Neural cell (in vitro differentiated cells): ENCODE measurements around the gene STXBP1. TPM values are rescaled to one million over a fixed set of nuclear protein-coding genes. Genes with fewer than 3 reads are reported as not detected.
A peak's percentile ranks its signal among the peaks of the same experiment; 100 is the strongest.

Experiments used
- H2AFZ ChIP-seq: fragments of 200-600, 300-800 bp; sonication (generic), shearing (Covaris generic); 2 replicates; pipeline ENCODE4 v1.6.0; 2014; ENCODE audit warnings: low read depth, mild to moderate bottlenecking, antibody characterized with exemption, low read length, moderate library complexity
- H3F3A ChIP-seq: fragments of 200-600 bp; shearing (Covaris generic); 2 replicates; pipeline ENCODE4 v1.6.1; 2016; ENCODE audit warnings: mild to moderate bottlenecking, moderate library complexity, mixed read lengths, antibody characterized with exemption, low read length; ENCODE audit not compliant: insufficient read depth, poor library complexity, severe bottlenecking
- H3K27ac ChIP-seq: fragments of 200-600, 300-800 bp; sonication (generic), shearing (Covaris generic); 2 replicates; pipeline ENCODE4 v1.5.1; 2014; ENCODE audit warnings: mild to moderate bottlenecking, low read length, moderate library complexity
- H3K27me3 ChIP-seq: fragments of 300-800, 200-600 bp; sonication (generic), shearing (Covaris generic); 2 replicates; pipeline ENCODE4 v1.6.0; 2014; ENCODE audit warnings: mild to moderate bottlenecking, low read depth, low read length, moderate library complexity; ENCODE audit not compliant: insufficient read depth
- H3K36me3 ChIP-seq: fragments of 300-800, 200-600 bp; sonication (generic), shearing (Covaris generic); 2 replicates; pipeline ENCODE4 v1.5.1; 2014; ENCODE audit warnings: mild to moderate bottlenecking, antibody characterized with exemption, low read length, moderate library complexity; ENCODE audit not compliant: insufficient read depth
- H3K4me2 ChIP-seq: fragments of 300-800, 200-600 bp; sonication (generic), shearing (Covaris generic); 2 replicates; pipeline ENCODE4 v1.6.0; 2014; ENCODE audit warnings: mild to moderate bottlenecking, low read length
- H3K4me3 ChIP-seq: fragments of 300-800, 200-600 bp; sonication (generic), shearing (Covaris generic); 2 replicates; pipeline ENCODE4 v1.5.1; 2014; ENCODE audit warnings: mild to moderate bottlenecking, low read length, moderate library complexity
- H3K79me2 ChIP-seq: fragments of 200-600 bp; shearing (Covaris generic); replicated peaks from 2 replicates; pipeline ENCODE4 v1.6.0; 2014; ENCODE audit warnings: mild to moderate bottlenecking, low read length, moderate library complexity; ENCODE audit not compliant: insufficient read depth
- H3K9ac ChIP-seq: fragments of 300-800, 200-600 bp; sonication (generic), shearing (Covaris generic); 2 replicates; pipeline ENCODE4 v1.6.1; 2016; ENCODE audit warnings: mild to moderate bottlenecking, low read length, mixed read lengths
- H3K9me2 ChIP-seq: fragments of 200-600 bp; shearing (Covaris generic); 2 replicates; pipeline ENCODE4 v1.6.1; 2016; ENCODE audit warnings: mild to moderate bottlenecking, low read length, mixed read lengths; ENCODE audit not compliant: insufficient read depth
- H3K9me3 ChIP-seq: fragments of 200-600, 300-800 bp; sonication (generic), shearing (Covaris generic); 2 replicates; pipeline ENCODE4 v1.6.1; 2016; ENCODE audit warnings: mild to moderate bottlenecking, mixed run types, low read length, moderate library complexity, mixed read lengths
- H4K20me1 ChIP-seq: fragments of 200-600 bp; shearing (Covaris generic); 2 replicates; pipeline ENCODE4 v1.6.1; 2016; ENCODE audit warnings: mild to moderate bottlenecking, mixed run types; ENCODE audit not compliant: insufficient read depth
- EP300 ChIP-seq: fragments of 450-650 bp; conservative IDR thresholded peaks from 2 replicates; pipeline ENCODE4 v1.6.1; 2014; ENCODE audit warnings: antibody characterized with exemption, mild to moderate bottlenecking, moderate library complexity; ENCODE audit not compliant: poor library complexity, severe bottlenecking
- EZH2 ChIP-seq: fragments of 200-600, 300-800 bp; shearing (Covaris generic), sonication (generic); IDR thresholded peaks from 2 replicates; pipeline ENCODE4 v1.6.1; 2014; ENCODE audit warnings: antibody characterized with exemption, low read length, borderline replicate concordance, mild to moderate bottlenecking; ENCODE audit not compliant: insufficient read depth, poor library complexity, severe bottlenecking
- MXI1 ChIP-seq: fragments of 450-650 bp; conservative IDR thresholded peaks from 2 replicates; pipeline ENCODE4 v1.6.1; 2014; ENCODE audit warnings: antibody characterized with exemption, mild to moderate bottlenecking; ENCODE audit not compliant: poor library complexity, severe bottlenecking
- POLR2AphosphoS5 ChIP-seq: IDR thresholded peaks from 2 replicates; pipeline ENCODE4 v1.6.1; 2012
- RAD21 ChIP-seq: fragments of 450-650 bp; conservative IDR thresholded peaks from 2 replicates; pipeline ENCODE4 v1.6.1; 2014; ENCODE audit warnings: antibody characterized with exemption, mild to moderate bottlenecking, moderate library complexity
- SMC3 ChIP-seq: fragments of 450-650 bp; conservative IDR thresholded peaks from 2 replicates; pipeline ENCODE4 v1.6.1; 2014; ENCODE audit warnings: antibody characterized with exemption, mild to moderate bottlenecking, moderate library complexity; ENCODE audit not compliant: poor library complexity
- TAF1 ChIP-seq: IDR thresholded peaks from 2 replicates; pipeline ENCODE4 v1.6.1; 2012; ENCODE audit warnings: low read depth
- polyA plus RNA-seq: library from polyadenylated mRNA; depleted of rRNA; stranded (reverse); fragments of >200 nt; gene quantifications from 2 replicates; pipeline ENCODE4 v1.2.3, GENCODE V29; 2014
- TF ChIP-seq, protein P1 (sequence below): IDR thresholded peaks from 2 replicates; pipeline ENCODE4 v1.6.1; 2012; ENCODE audit warnings: borderline replicate concordance
- TF ChIP-seq, protein P2 (sequence below): fragments of 450-650 bp; IDR thresholded peaks from 2 replicates; pipeline ENCODE4 v1.5.1; 2014; ENCODE audit warnings: antibody characterized with exemption, mild to moderate bottlenecking, moderate library complexity; ENCODE audit not compliant: poor library complexity, severe bottlenecking

STXBP1 gene
- polyA plus RNA-seq, 1 donor from 2014 or later, result 42.5 TPM

DNA sequence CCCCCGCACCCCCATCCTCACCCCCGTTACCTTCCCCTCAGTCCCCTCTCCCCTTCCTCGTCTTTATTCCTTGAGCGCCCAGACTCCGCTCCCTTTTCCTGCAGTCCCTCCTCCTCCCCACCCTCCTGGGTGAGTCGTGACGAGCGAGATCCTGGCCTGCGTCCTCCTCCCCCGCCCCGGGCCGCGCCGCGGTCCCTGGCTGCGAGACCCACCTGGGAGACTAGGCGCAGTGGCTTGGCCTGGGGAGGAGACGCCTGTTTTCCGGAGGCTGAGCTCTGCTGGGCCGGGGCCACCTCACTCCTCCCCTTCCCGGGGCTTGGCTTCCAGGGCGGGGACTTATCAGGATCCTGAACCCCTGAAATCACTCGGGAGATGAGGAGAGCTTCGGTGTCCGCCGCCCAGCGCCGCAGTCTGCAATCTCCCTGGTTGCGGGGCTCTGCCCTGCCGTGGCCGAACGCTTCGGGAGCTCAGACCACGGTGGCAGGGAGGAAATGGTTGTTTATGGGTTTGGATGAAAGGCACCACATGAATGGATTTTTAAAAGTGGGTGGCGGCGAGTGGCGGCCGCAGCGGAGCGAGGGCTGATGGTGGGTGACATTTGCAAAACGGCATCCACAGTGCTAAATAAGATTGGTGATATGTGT is 984 bp downstream of the STXBP1 start:
- peak overlapping the region; percentile 95 for H3K27ac ChIP-seq
- peak overlapping the region; percentile 90 for H3K4me2 ChIP-seq
- H3F3A ChIP-seq, result peaks cover 10% of the 10 kb centered on the region
- peaks cover 10% of the 10 kb centered on the region for H3K27me3 ChIP-seq
- peak overlapping the region; percentile 97 for H3K9ac ChIP-seq
- no peaks in the 10 kb centered on the region for H3K9me2 ChIP-seq
- no peaks in the 10 kb centered on the region for H3K9me3 ChIP-seq
- peak; percentile 19 for TF ChIP-seq SMC3
- TF ChIP-seq TAF1, result peak; percentile 63
- no peak for TF ChIP-seq EZH2
- TF ChIP-seq, protein P1, sequence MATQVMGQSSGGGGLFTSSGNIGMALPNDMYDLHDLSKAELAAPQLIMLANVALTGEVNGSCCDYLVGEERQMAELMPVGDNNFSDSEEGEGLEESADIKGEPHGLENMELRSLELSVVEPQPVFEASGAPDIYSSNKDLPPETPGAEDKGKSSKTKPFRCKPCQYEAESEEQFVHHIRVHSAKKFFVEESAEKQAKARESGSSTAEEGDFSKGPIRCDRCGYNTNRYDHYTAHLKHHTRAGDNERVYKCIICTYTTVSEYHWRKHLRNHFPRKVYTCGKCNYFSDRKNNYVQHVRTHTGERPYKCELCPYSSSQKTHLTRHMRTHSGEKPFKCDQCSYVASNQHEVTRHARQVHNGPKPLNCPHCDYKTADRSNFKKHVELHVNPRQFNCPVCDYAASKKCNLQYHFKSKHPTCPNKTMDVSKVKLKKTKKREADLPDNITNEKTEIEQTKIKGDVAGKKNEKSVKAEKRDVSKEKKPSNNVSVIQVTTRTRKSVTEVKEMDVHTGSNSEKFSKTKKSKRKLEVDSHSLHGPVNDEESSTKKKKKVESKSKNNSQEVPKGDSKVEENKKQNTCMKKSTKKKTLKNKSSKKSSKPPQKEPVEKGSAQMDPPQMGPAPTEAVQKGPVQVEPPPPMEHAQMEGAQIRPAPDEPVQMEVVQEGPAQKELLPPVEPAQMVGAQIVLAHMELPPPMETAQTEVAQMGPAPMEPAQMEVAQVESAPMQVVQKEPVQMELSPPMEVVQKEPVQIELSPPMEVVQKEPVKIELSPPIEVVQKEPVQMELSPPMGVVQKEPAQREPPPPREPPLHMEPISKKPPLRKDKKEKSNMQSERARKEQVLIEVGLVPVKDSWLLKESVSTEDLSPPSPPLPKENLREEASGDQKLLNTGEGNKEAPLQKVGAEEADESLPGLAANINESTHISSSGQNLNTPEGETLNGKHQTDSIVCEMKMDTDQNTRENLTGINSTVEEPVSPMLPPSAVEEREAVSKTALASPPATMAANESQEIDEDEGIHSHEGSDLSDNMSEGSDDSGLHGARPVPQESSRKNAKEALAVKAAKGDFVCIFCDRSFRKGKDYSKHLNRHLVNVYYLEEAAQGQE, result peak; percentile 0
- TF ChIP-seq RAD21, result no peak
- TF ChIP-seq MXI1, result peak; percentile 54
- TF ChIP-seq EP300, result no peak
- TF ChIP-seq POLR2AphosphoS5, result peak; percentile 76
- peak overlapping the region; percentile 94 for H3K4me3 ChIP-seq
- peaks cover 41% of the 10 kb centered on the region for H3K79me2 ChIP-seq
- no peaks in the 10 kb centered on the region for H4K20me1 ChIP-seq
- peak overlapping the region; percentile 46 for H2AFZ ChIP-seq
- no peaks in the 10 kb centered on the region for H3K36me3 ChIP-seq

- Histone ChIP-seq H3K4me2 (peak overlapping the region; percentile 90), H3K36me3 (no peaks in the 10 kb centered on the region), H2AFZ (peak overlapping the region; percentile 46), H3F3A (peaks cover 9% of the 10 kb centered on the region), H3K9me2 (no peaks in the 10 kb centered on the region), H3K27me3 (peaks cover 10% of the 10 kb centered on the region), H3K9me3 (no peaks in the 10 kb centered on the region), H4K20me1 (no peaks in the 10 kb centered on the region), H3K27ac (peak overlapping the region; percentile 95), H3K4me3 (peak overlapping the region; percentile 94), H3K9ac (peak overlapping the region; percentile 97), H3K79me2 (peaks cover 41% of the 10 kb centered on the region)
- TF ChIP-seq POLR2AphosphoS5 (no peak), MXI1 (peak; percentile 17)
Measured at GRCh38 chr9:127613583-127613954, 1.5 kb downstream of the STXBP1 start.

DNA sequence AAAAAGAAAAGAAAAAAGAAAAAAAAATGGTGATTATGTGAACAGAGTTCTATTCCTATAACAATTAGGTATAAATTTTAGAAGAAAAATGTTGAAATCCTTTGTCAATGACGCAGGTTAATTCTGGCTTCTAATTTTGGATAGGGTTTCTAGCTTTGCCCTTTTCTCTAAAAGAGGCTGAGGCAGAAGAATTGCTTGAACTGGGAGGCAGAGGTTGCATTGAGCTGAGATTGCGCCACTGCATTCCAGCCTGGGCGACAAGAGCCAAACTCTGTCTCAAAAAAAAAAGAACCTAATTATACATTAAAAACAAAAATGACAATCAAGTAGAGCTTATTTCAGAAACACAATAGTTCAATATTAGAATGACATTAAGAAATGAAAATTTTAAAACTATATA is 2.9 kb downstream of the STXBP1 start:
- Histone ChIP-seq H3K9me2 (no peaks in the 10 kb centered on the region), H3K4me3 (peak overlapping the region; percentile 94), H3K9me3 (no peaks in the 10 kb centered on the region), H3K27ac (no peak overlapping the region), H3K79me2 (peaks cover 45% of the 10 kb centered on the region), H4K20me1 (no peaks in the 10 kb centered on the region), H3K9ac (no peak overlapping the region), H3F3A (peaks cover 9% of the 10 kb centered on the region), H2AFZ (no peak overlapping the region), H3K36me3 (no peaks in the 10 kb centered on the region), H3K27me3 (peaks cover 5% of the 10 kb centered on the region), H3K4me2 (no peak overlapping the region)
- TF ChIP-seq, protein P2, sequence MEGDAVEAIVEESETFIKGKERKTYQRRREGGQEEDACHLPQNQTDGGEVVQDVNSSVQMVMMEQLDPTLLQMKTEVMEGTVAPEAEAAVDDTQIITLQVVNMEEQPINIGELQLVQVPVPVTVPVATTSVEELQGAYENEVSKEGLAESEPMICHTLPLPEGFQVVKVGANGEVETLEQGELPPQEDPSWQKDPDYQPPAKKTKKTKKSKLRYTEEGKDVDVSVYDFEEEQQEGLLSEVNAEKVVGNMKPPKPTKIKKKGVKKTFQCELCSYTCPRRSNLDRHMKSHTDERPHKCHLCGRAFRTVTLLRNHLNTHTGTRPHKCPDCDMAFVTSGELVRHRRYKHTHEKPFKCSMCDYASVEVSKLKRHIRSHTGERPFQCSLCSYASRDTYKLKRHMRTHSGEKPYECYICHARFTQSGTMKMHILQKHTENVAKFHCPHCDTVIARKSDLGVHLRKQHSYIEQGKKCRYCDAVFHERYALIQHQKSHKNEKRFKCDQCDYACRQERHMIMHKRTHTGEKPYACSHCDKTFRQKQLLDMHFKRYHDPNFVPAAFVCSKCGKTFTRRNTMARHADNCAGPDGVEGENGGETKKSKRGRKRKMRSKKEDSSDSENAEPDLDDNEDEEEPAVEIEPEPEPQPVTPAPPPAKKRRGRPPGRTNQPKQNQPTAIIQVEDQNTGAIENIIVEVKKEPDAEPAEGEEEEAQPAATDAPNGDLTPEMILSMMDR, result no peak
- TF ChIP-seq EP300 (no peak), SMC3 (no peak), MXI1 (no peak), POLR2AphosphoS5 (no peak)
- TF ChIP-seq, protein P1, result no peak
